Stomach (tissue), 4 donors: ENCODE results near the gene MAGI1.

Source experiments
- POLR2A ChIP-seq, 4 donors: fragments of 450-650 bp; IDR thresholded peaks; one replicate each; pipeline ENCODE4 v1.6.1; 2016; ENCODE audit warnings: antibody characterized with exemption in 4 of 4, control low read depth in 2 of 4, mild to moderate bottlenecking in 1 of 4, moderate library complexity in 1 of 4
- POLR2AphosphoS5 ChIP-seq, 3 donors: sonication (generic); formaldehyde crosslinking; IDR thresholded peaks; one replicate each; pipeline ENCODE4 v1.6.1; 2016; ENCODE audit warnings: antibody characterized with exemption in 3 of 3
- TF ChIP-seq, protein P1 (sequence below), 7 experiments: fragments of 450-650 bp in 4 of 7; fragments of 200-600 bp in 3 of 7; sonication (generic) in 3 of 7; IDR thresholded peaks; one replicate each; pipeline ENCODE4 v1.5.1; 2016 to 2019; ENCODE audit warnings: antibody characterized with exemption in 7 of 7, control low read depth in 2 of 7, mild to moderate bottlenecking in 1 of 7

DNA sequence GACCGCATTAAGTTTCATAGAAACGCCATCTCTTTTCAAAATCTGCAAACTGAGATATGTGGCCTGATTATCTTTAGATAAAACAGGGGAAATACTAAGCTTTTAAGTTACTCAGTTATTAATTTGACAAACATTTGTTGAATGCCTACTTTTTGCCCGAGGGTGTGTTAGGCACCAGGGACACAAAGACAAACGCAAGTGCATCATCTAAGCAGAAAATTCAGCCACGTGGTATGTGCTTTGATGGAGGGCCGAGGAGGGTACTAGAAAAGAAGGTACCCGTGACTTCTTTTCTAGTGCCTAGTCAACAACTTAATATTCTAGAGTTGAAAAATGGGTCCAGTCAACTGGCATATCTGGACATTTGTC, 594.3 kb downstream of the MAGI1 start:
- TF ChIP-seq POLR2AphosphoS5 (IDR thresholded peaks at IDR 0.05): no peak
- TF ChIP-seq, protein P1, sequence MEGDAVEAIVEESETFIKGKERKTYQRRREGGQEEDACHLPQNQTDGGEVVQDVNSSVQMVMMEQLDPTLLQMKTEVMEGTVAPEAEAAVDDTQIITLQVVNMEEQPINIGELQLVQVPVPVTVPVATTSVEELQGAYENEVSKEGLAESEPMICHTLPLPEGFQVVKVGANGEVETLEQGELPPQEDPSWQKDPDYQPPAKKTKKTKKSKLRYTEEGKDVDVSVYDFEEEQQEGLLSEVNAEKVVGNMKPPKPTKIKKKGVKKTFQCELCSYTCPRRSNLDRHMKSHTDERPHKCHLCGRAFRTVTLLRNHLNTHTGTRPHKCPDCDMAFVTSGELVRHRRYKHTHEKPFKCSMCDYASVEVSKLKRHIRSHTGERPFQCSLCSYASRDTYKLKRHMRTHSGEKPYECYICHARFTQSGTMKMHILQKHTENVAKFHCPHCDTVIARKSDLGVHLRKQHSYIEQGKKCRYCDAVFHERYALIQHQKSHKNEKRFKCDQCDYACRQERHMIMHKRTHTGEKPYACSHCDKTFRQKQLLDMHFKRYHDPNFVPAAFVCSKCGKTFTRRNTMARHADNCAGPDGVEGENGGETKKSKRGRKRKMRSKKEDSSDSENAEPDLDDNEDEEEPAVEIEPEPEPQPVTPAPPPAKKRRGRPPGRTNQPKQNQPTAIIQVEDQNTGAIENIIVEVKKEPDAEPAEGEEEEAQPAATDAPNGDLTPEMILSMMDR (IDR thresholded peaks at IDR 0.05): no peak
- TF ChIP-seq POLR2A (IDR thresholded peaks at IDR 0.05): no peak
